Neural progenitor cell (in vitro differentiated cells): ENCODE results near the gene LRRC53.

ENCODE experiments used
- CTCF ChIP-seq: fragments of 200-600 bp; sonication (generic); IDR thresholded peaks from 2 replicates; pipeline ENCODE4 v1.5.1; 2017; ENCODE audit warnings: antibody characterized with exemption, mild to moderate bottlenecking
- EZH2 ChIP-seq: fragments of 200-600 bp; sonication (generic); IDR thresholded peaks from 2 replicates; pipeline ENCODE4 v1.6.1; 2017; ENCODE audit warnings: antibody characterized with exemption, mild to moderate bottlenecking, moderate library complexity
- EZH2phosphoT487 ChIP-seq: fragments of 200-600 bp; sonication (generic); IDR thresholded peaks from 2 replicates; pipeline ENCODE4 v1.6.1; 2017; ENCODE audit warnings: antibody characterized with exemption

- TF ChIP-seq CTCF (no peak), EZH2phosphoT487 (no peak), EZH2 (no peak)
Observed at GRCh38 chr1:74548961-74549750, 36.7 kb upstream of the LRRC53 start.
